ENCODE measurements around the gene SNCAIP. TPM values are rescaled to one million over a fixed set of nuclear protein-coding genes. Genes with fewer than 3 reads are reported as not detected.

SNCAIP gene
- total RNA-seq, 1 experiment from 2014 or later, result 3.0 TPM

DNA sequence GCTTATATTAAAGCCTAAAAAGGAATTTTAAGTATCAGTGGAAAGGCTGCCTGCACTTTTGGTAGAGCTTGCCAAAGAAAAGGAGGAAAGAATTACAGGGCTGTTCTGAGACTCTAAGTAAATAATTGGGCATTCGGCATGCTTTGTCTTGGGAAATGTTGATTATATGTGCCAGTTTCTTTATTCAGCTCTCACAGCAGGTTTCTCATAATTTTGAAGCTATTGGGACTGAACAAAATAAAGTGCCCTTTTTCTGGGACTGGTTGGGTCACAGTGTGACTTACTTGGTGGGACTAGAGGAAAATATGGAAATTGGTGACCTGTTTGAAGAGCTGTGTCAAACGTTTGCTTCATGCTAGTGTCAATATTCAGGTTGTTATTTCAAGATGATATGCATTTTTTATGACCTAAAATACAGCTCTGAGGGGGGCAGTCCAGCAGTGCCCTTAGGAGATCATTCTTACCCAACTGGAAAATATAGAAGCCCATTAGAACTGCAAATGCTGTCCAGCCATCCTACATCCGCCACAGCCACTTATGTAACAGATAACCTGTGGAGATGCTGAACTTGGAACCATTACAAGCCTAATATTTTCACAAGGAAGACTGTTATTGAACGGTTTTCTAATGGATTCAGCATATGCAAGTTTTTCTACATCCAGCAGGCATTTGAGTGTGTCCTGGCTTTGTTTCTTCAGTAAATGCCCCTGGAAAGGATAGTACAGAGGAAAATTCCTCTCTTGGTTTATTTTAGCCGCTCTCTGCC, 122.4 kb downstream of the SNCAIP start:
- Histone ChIP-seq H3K4me2 (ENCODE audit: insufficient read depth, insufficient read length, low read length) (no peak overlapping the region), H3K56ac (ENCODE audit: insufficient read length, low read depth, low read length) (no peak overlapping the region), H3K18ac (ENCODE audit: insufficient read length, low read depth, low read length) (no peak overlapping the region), H2BK15ac (ENCODE audit: low read depth, low read length) (no peak overlapping the region), H2BK12ac (ENCODE audit: insufficient read length, low read depth, low read length) (no peak overlapping the region), H3K23me2 (ENCODE audit: insufficient read length, low read depth, low read length, poor library complexity, severe bottlenecking) (no peaks in the 10 kb centered on the region), H3K27ac (ENCODE audit: insufficient read length, low read depth, low read length) (no peak overlapping the region), H2BK120ac (ENCODE audit: low read depth, low read length, poor library complexity, severe bottlenecking) (no peak overlapping the region), H3K9ac (ENCODE audit: extremely low read depth, insufficient read length, low read length) (no peak overlapping the region), H2BK20ac (ENCODE audit: low read depth, low read length, poor library complexity, severe bottlenecking) (no peak overlapping the region), H3K14ac (ENCODE audit: insufficient read depth, low read length) (no peak overlapping the region), H3K4ac (ENCODE audit: low read depth, low read length) (no peak overlapping the region), H3T11ph (ENCODE audit: low read length) (no peak overlapping the region), H4K91ac (ENCODE audit: insufficient read length, low read depth, low read length) (no peak overlapping the region), H4K20me1 (ENCODE audit: control insufficient read depth, insufficient read depth, insufficient read length) (no peaks in the 10 kb centered on the region), H3K4me1 (ENCODE audit: insufficient read depth, low read length) (no peaks in the 10 kb centered on the region; the same call in 1 of the 2 replicates), H2BK5ac (ENCODE audit: insufficient read length, low read length) (no peak overlapping the region), H3K79me2 (ENCODE audit: insufficient read depth, low read length) (no peaks in the 10 kb centered on the region), H4K5ac (ENCODE audit: insufficient read length, low read depth, low read length) (no peak overlapping the region), H4K8ac (replicated peaks; ENCODE audit: insufficient read length, low read depth, low read length) (no peak overlapping the region), H2AK5ac (ENCODE audit: insufficient read length, low read length) (no peak overlapping the region), H2AFZ (ENCODE audit: low read length) (no peak overlapping the region), H3K9me3 (ENCODE audit: control insufficient read depth, low read depth, low read length) (no peaks in the 10 kb centered on the region), H3K23ac (ENCODE audit: insufficient read length, low read depth, low read length) (no peak overlapping the region), H3K27me3 (ENCODE audit: insufficient read depth, low read length) (no peaks in the 10 kb centered on the region), H3K79me1 (ENCODE audit: insufficient read depth, low read depth, low read length, poor library complexity, severe bottlenecking) (no peaks in the 10 kb centered on the region)
- Mint-ChIP-seq H3K36me3 (ENCODE audit: insufficient read depth in 1 of 3, low read depth in 3 of 3) (peaks cover 0 to 15% (median 4%) of the 10 kb centered on the region in 3 experiments; a peak in 4 of 7 replicates), H3K27ac (no peak overlapping the region), H3K9me3 (0 out of 5 replicates have a peak, but pooled peaks cover 0 to 2% of the 10 kb centered on the region in 2 experiments), H3K4me1 (peaks cover 36 to 39% of the 10 kb centered on the region in 2 experiments), H3K27me3 (ENCODE audit: low read depth) (no peaks in the 10 kb centered on the region), H3K4me3 (no peak overlapping the region)
- TF ChIP-seq, protein P1, sequence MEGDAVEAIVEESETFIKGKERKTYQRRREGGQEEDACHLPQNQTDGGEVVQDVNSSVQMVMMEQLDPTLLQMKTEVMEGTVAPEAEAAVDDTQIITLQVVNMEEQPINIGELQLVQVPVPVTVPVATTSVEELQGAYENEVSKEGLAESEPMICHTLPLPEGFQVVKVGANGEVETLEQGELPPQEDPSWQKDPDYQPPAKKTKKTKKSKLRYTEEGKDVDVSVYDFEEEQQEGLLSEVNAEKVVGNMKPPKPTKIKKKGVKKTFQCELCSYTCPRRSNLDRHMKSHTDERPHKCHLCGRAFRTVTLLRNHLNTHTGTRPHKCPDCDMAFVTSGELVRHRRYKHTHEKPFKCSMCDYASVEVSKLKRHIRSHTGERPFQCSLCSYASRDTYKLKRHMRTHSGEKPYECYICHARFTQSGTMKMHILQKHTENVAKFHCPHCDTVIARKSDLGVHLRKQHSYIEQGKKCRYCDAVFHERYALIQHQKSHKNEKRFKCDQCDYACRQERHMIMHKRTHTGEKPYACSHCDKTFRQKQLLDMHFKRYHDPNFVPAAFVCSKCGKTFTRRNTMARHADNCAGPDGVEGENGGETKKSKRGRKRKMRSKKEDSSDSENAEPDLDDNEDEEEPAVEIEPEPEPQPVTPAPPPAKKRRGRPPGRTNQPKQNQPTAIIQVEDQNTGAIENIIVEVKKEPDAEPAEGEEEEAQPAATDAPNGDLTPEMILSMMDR (conservative IDR thresholded peaks at IDR 0.05), result no peak
- no CpG with 5 or more reads among the region's 5 CpGs for WGBS (ENCODE audit: extremely low coverage, insufficient read length, low lambda C conversion rate)
- DNase-seq, result no peak
